Loucy (cell line): Measurements from ENCODE around the gene C16orf90.
"Not testable (repeated sequence)": the region's sequence is repeated elsewhere in the genome, so short reads cannot be mapped to it uniquely, and the experiment has no call there.

Experiments used
- H2AFZ ChIP-seq: fragments of 200-600 bp; sonication (generic); 2 replicates; pipeline ENCODE4 v1.6.0; 2016; ENCODE audit warnings: antibody characterized with exemption, mild to moderate bottlenecking, low read length, moderate library complexity
- H3F3A ChIP-seq: fragments of 200-600 bp; 2 replicates; pipeline ENCODE4 v1.6.0; 2016; ENCODE audit warnings: antibody characterized with exemption, low read depth, mild to moderate bottlenecking
- H3K27me3 ChIP-seq: fragments of 200-600 bp; sonication (generic); 2 replicates; pipeline ENCODE4 v1.6.1; 2014; ENCODE audit warnings: low read length, mild to moderate bottlenecking; ENCODE audit not compliant: insufficient read depth, poor library complexity, severe bottlenecking
- H3K36me3 ChIP-seq: fragments of 200-600 bp; sonication (generic); 2 replicates; pipeline ENCODE4 v1.6.1; 2016; ENCODE audit warnings: low read length; ENCODE audit not compliant: insufficient read depth
- H3K4me1 ChIP-seq: fragments of 200-600 bp; sonication (generic); 2 replicates; pipeline ENCODE4 v1.5.1; 2014; ENCODE audit warnings: low read length, mild to moderate bottlenecking; ENCODE audit not compliant: insufficient read depth, poor library complexity, severe bottlenecking
- H3K4me2 ChIP-seq: fragments of 200-600 bp; sonication (generic); 2 replicates; pipeline ENCODE4 v1.6.0; 2014; ENCODE audit warnings: antibody characterized with exemption, low read length, low read depth, mild to moderate bottlenecking; ENCODE audit not compliant: poor library complexity, severe bottlenecking
- H3K4me3 ChIP-seq: fragments of 200-600 bp; sonication (generic); 2 replicates; pipeline ENCODE4 v1.5.1; 2014; ENCODE audit warnings: low read length, mild to moderate bottlenecking, mixed read lengths; ENCODE audit not compliant: poor library complexity, severe bottlenecking
- H3K79me2 ChIP-seq: fragments of 200-600 bp; sonication (generic); 2 replicates; pipeline ENCODE4 v1.6.1; 2014; ENCODE audit warnings: low read length; ENCODE audit not compliant: insufficient read depth
- H3K9ac ChIP-seq: fragments of 200-600 bp; sonication (generic); 2 replicates; pipeline ENCODE4 v1.6.0; 2014; ENCODE audit warnings: mild to moderate bottlenecking, low read depth, low read length, moderate library complexity; ENCODE audit not compliant: poor library complexity, severe bottlenecking
- H3K9me2 ChIP-seq: fragments of 200-600 bp; sonication (generic); replicated peaks from 2 replicates; pipeline ENCODE4 v1.6.1; 2016; ENCODE audit warnings: low read depth, low read length, mixed read lengths
- H3K9me3 ChIP-seq: fragments of 200-600 bp; sonication (generic); 2 replicates; pipeline ENCODE4 v1.6.1; 2014; ENCODE audit warnings: mild to moderate bottlenecking, antibody characterized with exemption, low read length, low read depth; ENCODE audit not compliant: insufficient read depth
- H4K20me1 ChIP-seq: fragments of 200-600 bp; sonication (generic); 2 replicates; pipeline ENCODE4 v1.6.0; 2014; ENCODE audit warnings: antibody characterized with exemption, low read length, mild to moderate bottlenecking; ENCODE audit not compliant: insufficient read depth, poor library complexity, severe bottlenecking
- CTCF ChIP-seq: fragments of 200-600 bp; sonication (generic); conservative IDR thresholded peaks from 2 replicates; pipeline ENCODE4 v1.5.1; 2014; ENCODE audit warnings: mild to moderate bottlenecking, antibody characterized with exemption, low read length
- EZH2phosphoT487 ChIP-seq: fragments of 200-600 bp; IDR thresholded peaks from 2 replicates; pipeline ENCODE4 v1.6.1; 2018; ENCODE audit warnings: antibody characterized with exemption, mild to moderate bottlenecking, moderate library complexity, borderline replicate concordance

The C16orf90 gene

GRCh38 chr16:3529175-3529574, 33.9 kb upstream of the C16orf90 start:
- H3K4me1 ChIP-seq: no peaks in the 10 kb centered on the region
- no peak overlapping the region for H3K4me2 ChIP-seq
- TF ChIP-seq EZH2phosphoT487 (no peak), CTCF (no peak)
- H3K27me3 ChIP-seq: no peaks in the 10 kb centered on the region
- no peak overlapping the region for H3K4me3 ChIP-seq
- H4K20me1 ChIP-seq: no peaks in the 10 kb centered on the region
- no peaks in the 10 kb centered on the region for H3K9me2 ChIP-seq
- H3F3A ChIP-seq: no peaks in the 10 kb centered on the region
- no peaks in the 10 kb centered on the region for H3K36me3 ChIP-seq
- no peak overlapping the region for H2AFZ ChIP-seq
- no peak overlapping the region for H3K9ac ChIP-seq
- no peaks in the 10 kb centered on the region for H3K79me2 ChIP-seq
- no peaks in the 10 kb centered on the region for H3K9me3 ChIP-seq

- H4K20me1 ChIP-seq: no peaks in the 10 kb centered on the region
- H3F3A ChIP-seq: no peaks in the 10 kb centered on the region
- no peak overlapping the region for H3K4me2 ChIP-seq
- no peak overlapping the region for H3K4me3 ChIP-seq
- H3K4me1 ChIP-seq: no peaks in the 10 kb centered on the region
- H2AFZ ChIP-seq: no peak overlapping the region
- no peaks in the 10 kb centered on the region for H3K9me3 ChIP-seq
- H3K9ac ChIP-seq: no peak overlapping the region
- no peaks in the 10 kb centered on the region for H3K36me3 ChIP-seq
- no peaks in the 10 kb centered on the region for H3K9me2 ChIP-seq
- no peaks in the 10 kb centered on the region for H3K79me2 ChIP-seq
- no peak for TF ChIP-seq CTCF
- TF ChIP-seq EZH2phosphoT487: no peak
- no peaks in the 10 kb centered on the region for H3K27me3 ChIP-seq
These were observed 33.1 kb upstream of the C16orf90 start for GRCh38 chr16:3528406-3528805.

GRCh38 chr16:3527216-3527829, 32.0 kb upstream of the C16orf90 start:
- TF ChIP-seq CTCF: peak; percentile 46
- not testable (repeated sequence) for H3K79me2 ChIP-seq, H3F3A ChIP-seq, H2AFZ ChIP-seq, H3K4me3 ChIP-seq, H3K9me2 ChIP-seq, H3K4me2 ChIP-seq, H3K9me3 ChIP-seq, H3K9ac ChIP-seq, H4K20me1 ChIP-seq, H3K36me3 ChIP-seq, H3K4me1 ChIP-seq, H3K27me3 ChIP-seq
